ENCODE results near the gene ALDH16A1. TPM values are rescaled to one million over a fixed set of nuclear protein-coding genes. Genes with fewer than 3 reads are reported as not detected.

ALDH16A1 gene
- 28.5 TPM for total RNA-seq
- polyA plus RNA-seq: 51.6 TPM
- long read RNA-seq, donor 1: 0 reads
- long read RNA-seq, donor 2, transcript ALDH16A1-201 (17 exons, 3,153 nt): major isoform, 9 of 11 reads
- long read RNA-seq, donor 2, partial matches to known transcripts: 0 of 11 reads
- long read RNA-seq, donor 2, other reads (novel, unspliced or antisense): 0 of 11 reads
- long read RNA-seq, donor 3, partial matches to known transcripts: 5 of 10 reads
- long read RNA-seq, donor 3, other reads (novel, unspliced or antisense): 0 of 10 reads
- long read RNA-seq, donor 4, partial matches to known transcripts: 0 of 2 reads
- long read RNA-seq, donor 4, other reads (novel, unspliced or antisense): 0 of 2 reads
- long read RNA-seq, donor 5, transcript ALDH16A1-201 (17 exons, 3,153 nt): major isoform, 8 of 9 reads
- long read RNA-seq, donor 5, partial matches to known transcripts: 0 of 9 reads
- long read RNA-seq, donor 5, other reads (novel, unspliced or antisense): 0 of 9 reads
- long read RNA-seq, donor 6, partial matches to known transcripts: 0 of 3 reads
- long read RNA-seq, donor 6, other reads (novel, unspliced or antisense): 0 of 3 reads
- long read RNA-seq, donor 7, partial matches to known transcripts: 0 of 1 reads
- long read RNA-seq, donor 7, other reads (novel, unspliced or antisense): 0 of 1 reads
- long read RNA-seq, donor 8, partial matches to known transcripts: 0 of 4 reads
- long read RNA-seq, donor 8, other reads (novel, unspliced or antisense): 0 of 4 reads
- long read RNA-seq, donor 9: 0 reads
- long read RNA-seq, donor 10, partial matches to known transcripts: 0 of 3 reads
- long read RNA-seq, donor 10, other reads (novel, unspliced or antisense): 0 of 3 reads

GRCh38 chr19:49453013-49453756 is at the start of gene ALDH16A1:
Gene ALDH16A1, plus strand, starts transcription at chr19:49453225. Its CDS starts 107 bp downstream, at chr19:49453332.
- Histone ChIP-seq H3K4me3 (ENCODE audit: low read length in 2 of 2) (peak within 1 kb of the TSS; percentile 80 to 89), H3K36me3 (ENCODE audit: control insufficient read depth in 2 of 2, insufficient read depth in 2 of 2, low read length in 1 of 2) (peaks cover 16 to 36% of the 10 kb centered on the region in 2 donors), H3K27me3 (ENCODE audit: control insufficient read depth in 2 of 2, insufficient read depth in 1 of 2, low read length in 1 of 2) (no peaks in the 10 kb centered on the region), H3K27ac (ENCODE audit: low read depth in 1 of 2, low read length in 1 of 2) (peak within 1 kb of the TSS; percentile 98 to 99), H3K9me3 (ENCODE audit: control insufficient read depth in 2 of 2, insufficient read depth in 1 of 2, low read length in 1 of 2) (peaks cover 0 to 12% of the 10 kb centered on the region in 2 donors), H3K4me1 (ENCODE audit: control insufficient read depth in 2 of 2, insufficient read depth in 2 of 2, low read length in 2 of 2) (peaks cover 16 to 42% of the 10 kb centered on the region in 2 donors)
- under 1% methylated on average over 66 of the region's 66 CpGs for WGBS
- peak; percentile 90 to 98 (median 96) for DNase-seq (ENCODE audit: low read depth in 6 of 9, low spot score in 9 of 9)

- H3K27ac ChIP-seq (ENCODE audit: low read depth in 1 of 2, low read length in 1 of 2): peak overlapping the region; percentile 8 to 50
- peak in 1 of 9 donors; percentile 46 for DNase-seq (ENCODE audit: low read depth in 6 of 9, low spot score in 9 of 9)
- peaks cover 0 to under 1% of the 10 kb centered on the region in 2 donors for H3K9me3 ChIP-seq (ENCODE audit: control insufficient read depth in 2 of 2, insufficient read depth in 1 of 2, low read length in 1 of 2)
- WGBS: 60% methylated on average over 7 of the region's 7 CpGs
- H3K4me1 ChIP-seq (ENCODE audit: control insufficient read depth in 2 of 2, insufficient read depth in 2 of 2, low read length in 2 of 2): peaks cover 5 to 36% of the 10 kb centered on the region in 2 donors
- H3K27me3 ChIP-seq (ENCODE audit: control insufficient read depth in 2 of 2, insufficient read depth in 1 of 2, low read length in 1 of 2): peaks cover 0 to 2% of the 10 kb centered on the region in 2 donors
- no peaks in the 10 kb centered on the region for H3K36me3 ChIP-seq (ENCODE audit: control insufficient read depth in 2 of 2, insufficient read depth in 2 of 2, low read length in 1 of 2)
- no peak overlapping the region for H3K4me3 ChIP-seq (ENCODE audit: low read length in 2 of 2)
Measured at GRCh38 chr19:49403404-49404187, 49.4 kb upstream of the ALDH16A1 start.

GRCh38 chr19:49407079-49407478 is 45.9 kb upstream of the ALDH16A1 start:
- Histone ChIP-seq H3K36me3 (ENCODE audit: control insufficient read depth in 2 of 2, insufficient read depth in 2 of 2, low read length in 1 of 2) (no peaks in the 10 kb centered on the region), H3K27me3 (ENCODE audit: control insufficient read depth in 2 of 2, insufficient read depth in 1 of 2, low read length in 1 of 2) (peaks cover 0 to 2% of the 10 kb centered on the region in 2 donors), H3K9me3 (ENCODE audit: control insufficient read depth in 2 of 2, insufficient read depth in 1 of 2, low read length in 1 of 2) (peaks cover 0 to 7% of the 10 kb centered on the region in 2 donors), H3K27ac (ENCODE audit: low read depth in 1 of 2, low read length in 1 of 2) (no peak overlapping the region), H3K4me1 (ENCODE audit: control insufficient read depth in 2 of 2, insufficient read depth in 2 of 2, low read length in 2 of 2) (peaks cover 9 to 43% of the 10 kb centered on the region in 2 donors), H3K4me3 (ENCODE audit: low read length in 2 of 2) (no peak overlapping the region)
- 88% methylated on average over 7 of the region's 7 CpGs for WGBS
- no peak for DNase-seq (ENCODE audit: low read depth in 6 of 9, low spot score in 9 of 9)

GRCh38 chr19:49407482-49408015 is 45.5 kb upstream of the ALDH16A1 start:
- peaks cover 0 to 2% of the 10 kb centered on the region in 2 donors for H3K27me3 ChIP-seq (ENCODE audit: control insufficient read depth in 2 of 2, insufficient read depth in 1 of 2, low read length in 1 of 2)
- no peak for DNase-seq (ENCODE audit: low read depth in 6 of 9, low spot score in 9 of 9)
- no peak overlapping the region for H3K4me3 ChIP-seq (ENCODE audit: low read length in 2 of 2)
- no peak overlapping the region for H3K27ac ChIP-seq (ENCODE audit: low read depth in 1 of 2, low read length in 1 of 2)
- WGBS: 95% methylated on average over 16 of the region's 16 CpGs
- no peaks in the 10 kb centered on the region for H3K36me3 ChIP-seq (ENCODE audit: control insufficient read depth in 2 of 2, insufficient read depth in 2 of 2, low read length in 1 of 2)
- H3K4me1 ChIP-seq (ENCODE audit: control insufficient read depth in 2 of 2, insufficient read depth in 2 of 2, low read length in 2 of 2): peaks cover 9 to 43% of the 10 kb centered on the region in 2 donors
- peaks cover 0 to 7% of the 10 kb centered on the region in 2 donors for H3K9me3 ChIP-seq (ENCODE audit: control insufficient read depth in 2 of 2, insufficient read depth in 1 of 2, low read length in 1 of 2)

- no peaks in the 10 kb centered on the region for H3K36me3 ChIP-seq (ENCODE audit: control insufficient read depth in 2 of 2, insufficient read depth in 2 of 2, low read length in 1 of 2)
- no peak overlapping the region for H3K4me3 ChIP-seq (ENCODE audit: low read length in 2 of 2)
- no peak for DNase-seq (ENCODE audit: low read depth in 6 of 9, low spot score in 9 of 9)
- peaks cover 0 to 2% of the 10 kb centered on the region in 2 donors for H3K27me3 ChIP-seq (ENCODE audit: control insufficient read depth in 2 of 2, insufficient read depth in 1 of 2, low read length in 1 of 2)
- H3K4me1 ChIP-seq (ENCODE audit: control insufficient read depth in 2 of 2, insufficient read depth in 2 of 2, low read length in 2 of 2): peaks cover 9 to 34% of the 10 kb centered on the region in 2 donors
- WGBS: 88% methylated on average over 8 of the region's 8 CpGs
- no peak overlapping the region for H3K27ac ChIP-seq (ENCODE audit: low read depth in 1 of 2, low read length in 1 of 2)
- H3K9me3 ChIP-seq (ENCODE audit: control insufficient read depth in 2 of 2, insufficient read depth in 1 of 2, low read length in 1 of 2): peaks cover 0 to 7% of the 10 kb centered on the region in 2 donors
Measured at GRCh38 chr19:49408816-49409440, 44.1 kb upstream of the ALDH16A1 start.

GRCh38 chr19:49409441-49410029 is 43.5 kb upstream of the ALDH16A1 start:
- Histone ChIP-seq H3K36me3 (ENCODE audit: control insufficient read depth in 2 of 2, insufficient read depth in 2 of 2, low read length in 1 of 2) (no peaks in the 10 kb centered on the region), H3K27ac (ENCODE audit: low read depth in 1 of 2, low read length in 1 of 2) (peak overlapping the region in 1 of 2 donors; percentile 47), H3K4me3 (ENCODE audit: low read length in 2 of 2) (no peak overlapping the region), H3K27me3 (ENCODE audit: control insufficient read depth in 2 of 2, insufficient read depth in 1 of 2, low read length in 1 of 2) (peaks cover 0 to 2% of the 10 kb centered on the region in 2 donors), H3K9me3 (ENCODE audit: control insufficient read depth in 2 of 2, insufficient read depth in 1 of 2, low read length in 1 of 2) (peaks cover 0 to 7% of the 10 kb centered on the region in 2 donors), H3K4me1 (ENCODE audit: control insufficient read depth in 2 of 2, insufficient read depth in 2 of 2, low read length in 2 of 2) (peaks cover 9 to 29% of the 10 kb centered on the region in 2 donors)
- WGBS: 48% methylated on average over 5 of the region's 5 CpGs
- peak in 1 of 9 donors; percentile 58 for DNase-seq (ENCODE audit: low read depth in 6 of 9, low spot score in 9 of 9)

GRCh38 chr19:49411681-49412326 is 41.2 kb upstream of the ALDH16A1 start:
- 94% methylated on average over 3 of the region's 3 CpGs for WGBS
- H3K9me3 ChIP-seq (ENCODE audit: control insufficient read depth in 2 of 2, insufficient read depth in 1 of 2, low read length in 1 of 2): peaks cover 0 to 7% of the 10 kb centered on the region in 2 donors
- H3K4me1 ChIP-seq (ENCODE audit: control insufficient read depth in 2 of 2, insufficient read depth in 2 of 2, low read length in 2 of 2): peaks cover 9 to 35% of the 10 kb centered on the region in 2 donors
- no peak overlapping the region for H3K27ac ChIP-seq (ENCODE audit: low read depth in 1 of 2, low read length in 1 of 2)
- no peak overlapping the region for H3K4me3 ChIP-seq (ENCODE audit: low read length in 2 of 2)
- no peak for DNase-seq (ENCODE audit: low read depth in 6 of 9, low spot score in 9 of 9)
- H3K36me3 ChIP-seq (ENCODE audit: control insufficient read depth in 2 of 2, insufficient read depth in 2 of 2, low read length in 1 of 2): no peaks in the 10 kb centered on the region
- peaks cover 0 to 4% of the 10 kb centered on the region in 2 donors for H3K27me3 ChIP-seq (ENCODE audit: control insufficient read depth in 2 of 2, insufficient read depth in 1 of 2, low read length in 1 of 2)
